ENCODE data around the gene CFAP107. TPM values are rescaled to one million over a fixed set of nuclear protein-coding genes. Genes with fewer than 3 reads are reported as not detected.
"Not testable (repeated sequence)": the region's sequence is repeated elsewhere in the genome, so short reads cannot be mapped to it uniquely, and the experiment has no call there.

The CFAP107 gene
- polyA plus RNA-seq, 1 donor (not counting 4 experiments of a cell fraction or from before 2014, with no cell fraction given): not detected

DNA sequence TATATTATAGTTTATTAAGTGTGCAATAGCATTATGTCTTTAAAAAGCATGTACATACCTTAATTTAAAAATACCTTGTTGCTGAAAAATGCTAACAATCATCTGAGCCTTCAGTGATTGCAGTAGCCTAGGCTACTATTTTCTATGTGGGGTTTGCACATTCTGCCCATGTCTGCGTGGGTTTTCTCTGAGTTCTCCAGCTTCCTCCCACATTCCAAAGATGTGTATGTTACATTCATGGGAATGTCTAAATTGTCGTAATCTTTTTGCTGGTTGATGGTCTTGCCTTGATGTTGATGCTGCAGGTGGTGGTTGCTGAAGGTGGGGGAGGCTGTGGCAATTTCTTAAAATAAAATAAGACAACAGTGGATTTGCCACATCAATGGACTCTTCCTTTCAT, 17.6 kb upstream of the CFAP107 start:
- Histone ChIP-seq H3K36me3 (ENCODE audit: control insufficient read depth in 2 of 2, extremely low read depth in 1 of 2, insufficient read depth in 2 of 2, low read length in 2 of 2) (no peaks in the 10 kb centered on the region), H2AFZ (ENCODE audit: control insufficient read depth, low read length) (no peak overlapping the region), H3K9ac (ENCODE audit: control insufficient read depth, extremely low read depth, insufficient read depth, low read length) (no peak overlapping the region), H3K9me3 (ENCODE audit: control insufficient read depth, low read depth, low read length) (no peaks in the 10 kb centered on the region), H4K20me1 (ENCODE audit: control insufficient read depth, extremely low read depth, insufficient read depth, low read length) (no peaks in the 10 kb centered on the region), H3K27ac (ENCODE audit: control insufficient read depth, insufficient read depth, low read length) (no peak overlapping the region), H3K4me1 (ENCODE audit: control insufficient read depth, extremely low read depth, insufficient read depth, low read length) (no peaks in the 10 kb centered on the region), H3K4me2 (ENCODE audit: control insufficient read depth, extremely low read depth, insufficient read depth, low read depth, low read length) (no peak overlapping the region), H3K79me2 (ENCODE audit: control insufficient read depth, insufficient read depth, low read length) (no peaks in the 10 kb centered on the region), H3K9me1 (ENCODE audit: control insufficient read depth, extremely low read depth, insufficient read depth, low read length) (no peaks in the 10 kb centered on the region), H3K4me3 (ENCODE audit: control insufficient read depth in 2 of 3, extremely low read depth in 1 of 3, insufficient read depth in 2 of 3, low read depth in 1 of 3, low read length in 3 of 3) (no peak overlapping the region), H3K27me3 (ENCODE audit: control insufficient read depth, extremely low read depth, insufficient read depth, low read length) (no peaks in the 10 kb centered on the region)
- TF ChIP-seq, protein P1, sequence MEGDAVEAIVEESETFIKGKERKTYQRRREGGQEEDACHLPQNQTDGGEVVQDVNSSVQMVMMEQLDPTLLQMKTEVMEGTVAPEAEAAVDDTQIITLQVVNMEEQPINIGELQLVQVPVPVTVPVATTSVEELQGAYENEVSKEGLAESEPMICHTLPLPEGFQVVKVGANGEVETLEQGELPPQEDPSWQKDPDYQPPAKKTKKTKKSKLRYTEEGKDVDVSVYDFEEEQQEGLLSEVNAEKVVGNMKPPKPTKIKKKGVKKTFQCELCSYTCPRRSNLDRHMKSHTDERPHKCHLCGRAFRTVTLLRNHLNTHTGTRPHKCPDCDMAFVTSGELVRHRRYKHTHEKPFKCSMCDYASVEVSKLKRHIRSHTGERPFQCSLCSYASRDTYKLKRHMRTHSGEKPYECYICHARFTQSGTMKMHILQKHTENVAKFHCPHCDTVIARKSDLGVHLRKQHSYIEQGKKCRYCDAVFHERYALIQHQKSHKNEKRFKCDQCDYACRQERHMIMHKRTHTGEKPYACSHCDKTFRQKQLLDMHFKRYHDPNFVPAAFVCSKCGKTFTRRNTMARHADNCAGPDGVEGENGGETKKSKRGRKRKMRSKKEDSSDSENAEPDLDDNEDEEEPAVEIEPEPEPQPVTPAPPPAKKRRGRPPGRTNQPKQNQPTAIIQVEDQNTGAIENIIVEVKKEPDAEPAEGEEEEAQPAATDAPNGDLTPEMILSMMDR (optimal IDR thresholded peaks at IDR 0.05 in 1 of 3, IDR thresholded peaks at IDR 0.05 in 1 of 3, conservative IDR thresholded peaks at IDR 0.05 in 1 of 3; ENCODE audit: extremely low read depth in 1 of 3, insufficient read depth in 2 of 3, low read length in 3 of 3): no peak
- no peak for TF ChIP-seq EZH2 (IDR thresholded peaks at IDR 0.05; ENCODE audit: low read length)
- FAIRE-seq: no peak
- no peak for DNase-seq (ENCODE audit: low read depth, low spot score)
- dilution Hi-C loops (cut with MboI; ENCODE audit: extremely low pct_ligation_motif_present, low sequenced_read_pairs): no loop called here

DNA sequence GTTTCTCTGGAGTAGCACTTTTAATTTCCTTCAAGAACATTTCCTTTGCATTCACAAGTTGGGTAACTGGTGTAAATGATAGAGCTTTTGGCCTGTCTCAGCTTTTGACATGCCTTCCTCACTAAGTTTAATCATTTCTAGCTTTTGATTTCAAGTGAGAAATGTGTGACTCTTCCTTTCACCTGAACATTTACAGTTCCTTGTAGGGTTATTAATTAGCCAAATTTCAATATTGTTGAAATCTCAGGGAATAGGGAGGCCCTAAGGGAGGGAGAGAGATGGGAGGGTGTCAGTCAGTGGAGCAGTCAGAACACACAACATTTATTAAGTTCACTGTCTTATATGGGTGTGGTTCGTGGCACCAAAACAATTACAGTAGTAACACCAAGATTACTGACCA, 15.8 kb upstream of the CFAP107 start:
- Histone ChIP-seq H2AFZ (ENCODE audit: control insufficient read depth, low read length) (no peak overlapping the region), H3K4me1 (ENCODE audit: control insufficient read depth, extremely low read depth, insufficient read depth, low read length) (no peaks in the 10 kb centered on the region), H3K4me2 (ENCODE audit: control insufficient read depth, extremely low read depth, insufficient read depth, low read depth, low read length) (no peak overlapping the region), H4K20me1 (ENCODE audit: control insufficient read depth, extremely low read depth, insufficient read depth, low read length) (no peaks in the 10 kb centered on the region), H3K9ac (ENCODE audit: control insufficient read depth, extremely low read depth, insufficient read depth, low read length) (no peak overlapping the region), H3K9me1 (ENCODE audit: control insufficient read depth, extremely low read depth, insufficient read depth, low read length) (no peaks in the 10 kb centered on the region), H3K36me3 (ENCODE audit: control insufficient read depth in 2 of 2, extremely low read depth in 1 of 2, insufficient read depth in 2 of 2, low read length in 2 of 2) (no peaks in the 10 kb centered on the region), H3K9me3 (ENCODE audit: control insufficient read depth, low read depth, low read length) (no peaks in the 10 kb centered on the region), H3K79me2 (ENCODE audit: control insufficient read depth, insufficient read depth, low read length) (no peaks in the 10 kb centered on the region), H3K4me3 (ENCODE audit: control insufficient read depth in 2 of 3, extremely low read depth in 1 of 3, insufficient read depth in 2 of 3, low read depth in 1 of 3, low read length in 3 of 3) (no peak overlapping the region), H3K27ac (ENCODE audit: control insufficient read depth, insufficient read depth, low read length) (no peak overlapping the region), H3K27me3 (ENCODE audit: control insufficient read depth, extremely low read depth, insufficient read depth, low read length) (no peaks in the 10 kb centered on the region)
- no peak for DNase-seq (ENCODE audit: low read depth, low spot score)
- dilution Hi-C loops (cut with MboI; ENCODE audit: extremely low pct_ligation_motif_present, low sequenced_read_pairs): no loop called here
- no peak for FAIRE-seq
- TF ChIP-seq, protein P1 (optimal IDR thresholded peaks at IDR 0.05 in 1 of 3, IDR thresholded peaks at IDR 0.05 in 1 of 3, conservative IDR thresholded peaks at IDR 0.05 in 1 of 3; ENCODE audit: extremely low read depth in 1 of 3, insufficient read depth in 2 of 3, low read length in 3 of 3): no peak
- TF ChIP-seq EZH2 (IDR thresholded peaks at IDR 0.05; ENCODE audit: low read length): no peak

DNA sequence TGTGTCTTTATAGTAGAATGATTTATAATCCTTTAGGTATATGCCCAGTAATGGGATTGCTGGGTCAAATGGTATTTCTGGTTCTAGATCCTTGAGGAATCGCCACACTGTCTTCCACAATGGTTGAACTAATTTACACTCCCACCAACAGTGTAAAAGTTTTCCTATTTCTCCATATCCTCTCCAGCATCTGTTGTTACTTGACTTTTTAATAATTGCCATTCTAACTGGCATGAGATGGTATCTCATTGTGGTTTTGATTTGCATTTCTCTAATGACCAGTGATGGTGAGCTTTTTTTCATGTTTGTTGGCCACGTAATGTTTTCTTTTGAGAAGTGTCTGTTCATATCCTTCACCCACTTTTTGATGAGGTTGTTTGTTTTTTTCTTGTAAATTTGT, 14.9 kb upstream of the CFAP107 start:
- H3K36me3 ChIP-seq (ENCODE audit: control insufficient read depth in 2 of 2, extremely low read depth in 1 of 2, insufficient read depth in 2 of 2, low read length in 2 of 2); H3K9me3 ChIP-seq (ENCODE audit: control insufficient read depth, low read depth, low read length); H4K20me1 ChIP-seq (ENCODE audit: control insufficient read depth, extremely low read depth, insufficient read depth, low read length); H3K4me1 ChIP-seq (ENCODE audit: control insufficient read depth, extremely low read depth, insufficient read depth, low read length); H3K4me2 ChIP-seq (ENCODE audit: control insufficient read depth, extremely low read depth, insufficient read depth, low read depth, low read length); H3K9me1 ChIP-seq (ENCODE audit: control insufficient read depth, extremely low read depth, insufficient read depth, low read length); H3K9ac ChIP-seq (ENCODE audit: control insufficient read depth, extremely low read depth, insufficient read depth, low read length); dilution Hi-C loops (cut with MboI; ENCODE audit: extremely low pct_ligation_motif_present, low sequenced_read_pairs); H3K27ac ChIP-seq (ENCODE audit: control insufficient read depth, insufficient read depth, low read length); H3K27me3 ChIP-seq (ENCODE audit: control insufficient read depth, extremely low read depth, insufficient read depth, low read length); H3K79me2 ChIP-seq (ENCODE audit: control insufficient read depth, insufficient read depth, low read length); DNase-seq (ENCODE audit: low read depth, low spot score); FAIRE-seq; H3K4me3 ChIP-seq (ENCODE audit: control insufficient read depth in 2 of 3, extremely low read depth in 1 of 3, insufficient read depth in 2 of 3, low read depth in 1 of 3, low read length in 3 of 3); H2AFZ ChIP-seq (ENCODE audit: control insufficient read depth, low read length): not testable (repeated sequence)
